DND-41 (cell line): Measurements from ENCODE around the gene RAI14.

Experiments
- EZH2 ChIP-seq: IDR thresholded peaks from 3 replicates; pipeline ENCODE4 v1.6.1; 2012; ENCODE audit warnings: borderline replicate concordance, low read depth, mild to moderate bottlenecking, moderate library complexity, low read length, inconsistent platforms; ENCODE audit not compliant: severe bottlenecking
- TF ChIP-seq, protein P1 (sequence below): IDR thresholded peaks from 2 replicates; pipeline ENCODE4 v1.5.1; 2012; ENCODE audit warnings: borderline replicate concordance, low read length, moderate library complexity, mild to moderate bottlenecking; ENCODE audit not compliant: poor library complexity, severe bottlenecking; ENCODE audit errors: extremely low read depth

DNA sequence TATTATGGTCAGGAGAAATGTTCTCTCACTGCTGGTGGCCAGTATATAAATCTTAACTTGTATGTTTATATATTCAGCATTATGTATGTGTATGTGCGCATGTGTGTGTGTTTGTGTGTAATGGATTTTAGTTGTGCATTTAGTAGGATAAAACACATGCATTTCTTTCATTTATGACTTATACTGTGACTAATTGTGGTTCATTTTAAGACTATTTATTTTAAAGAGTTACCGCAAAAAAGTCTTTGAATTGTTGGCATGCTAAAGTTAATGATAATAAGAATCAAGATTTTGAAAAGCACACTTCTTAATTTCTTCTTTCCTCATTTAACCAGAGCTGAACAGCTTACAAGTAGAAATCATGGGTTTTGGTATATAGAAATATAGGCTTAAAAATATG lies 60.9 kb downstream of the RAI14 start:
- TF ChIP-seq, protein P1, sequence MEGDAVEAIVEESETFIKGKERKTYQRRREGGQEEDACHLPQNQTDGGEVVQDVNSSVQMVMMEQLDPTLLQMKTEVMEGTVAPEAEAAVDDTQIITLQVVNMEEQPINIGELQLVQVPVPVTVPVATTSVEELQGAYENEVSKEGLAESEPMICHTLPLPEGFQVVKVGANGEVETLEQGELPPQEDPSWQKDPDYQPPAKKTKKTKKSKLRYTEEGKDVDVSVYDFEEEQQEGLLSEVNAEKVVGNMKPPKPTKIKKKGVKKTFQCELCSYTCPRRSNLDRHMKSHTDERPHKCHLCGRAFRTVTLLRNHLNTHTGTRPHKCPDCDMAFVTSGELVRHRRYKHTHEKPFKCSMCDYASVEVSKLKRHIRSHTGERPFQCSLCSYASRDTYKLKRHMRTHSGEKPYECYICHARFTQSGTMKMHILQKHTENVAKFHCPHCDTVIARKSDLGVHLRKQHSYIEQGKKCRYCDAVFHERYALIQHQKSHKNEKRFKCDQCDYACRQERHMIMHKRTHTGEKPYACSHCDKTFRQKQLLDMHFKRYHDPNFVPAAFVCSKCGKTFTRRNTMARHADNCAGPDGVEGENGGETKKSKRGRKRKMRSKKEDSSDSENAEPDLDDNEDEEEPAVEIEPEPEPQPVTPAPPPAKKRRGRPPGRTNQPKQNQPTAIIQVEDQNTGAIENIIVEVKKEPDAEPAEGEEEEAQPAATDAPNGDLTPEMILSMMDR: no peak
- TF ChIP-seq EZH2: no peak
